Muscle layer of colon (tissue), 2 donors: ENCODE data around the gene RAB12.
"Not testable (repeated sequence)": the region's sequence is repeated elsewhere in the genome, so short reads cannot be mapped to it uniquely, and the experiment has no call there.

Experiments
- H3K27ac ChIP-seq: one replicate; pipeline ENCODE4 v1.7.0; 2013; ENCODE audit warnings: low read depth, mild to moderate bottlenecking, low read length, moderate library complexity
- H3K27me3 ChIP-seq, 2 donors: one replicate each; pipeline ENCODE4 v1.7.0; 2013; ENCODE audit warnings: low read length in 2 of 2, mild to moderate bottlenecking in 2 of 2; ENCODE audit not compliant: insufficient read depth in 2 of 2, control insufficient read depth in 1 of 2
- H3K36me3 ChIP-seq: one replicate; pipeline ENCODE4 v1.7.0; 2013; ENCODE audit warnings: mild to moderate bottlenecking, low read length; ENCODE audit not compliant: insufficient read depth
- H3K4me1 ChIP-seq: one replicate; pipeline ENCODE4 v1.7.0; 2013; ENCODE audit warnings: mild to moderate bottlenecking, low read length; ENCODE audit not compliant: insufficient read depth
- H3K4me3 ChIP-seq, 2 donors: one replicate each; pipeline ENCODE4 v1.7.0; 2013; ENCODE audit warnings: low read length in 2 of 2, low read depth in 1 of 2, mild to moderate bottlenecking in 1 of 2, moderate library complexity in 1 of 2
- H3K9ac ChIP-seq: one replicate; pipeline ENCODE4 v1.7.0; 2013; ENCODE audit warnings: low read length
- H3K9me3 ChIP-seq: one replicate; pipeline ENCODE4 v1.7.0; 2013; ENCODE audit warnings: mild to moderate bottlenecking, low read length
- donor health status: abdominal sarcoma.
- donor health status: Adenocarcinoma of cecum.

Gene RAB12

GRCh38 chr18:8608795-8609658 lies at the start of gene RAB12:
TSS of gene RAB12 (plus strand) at chr18:8609437. CDS start at chr18:8609440, 3 bp downstream.
- Histone ChIP-seq H3K36me3 (no peaks in the 10 kb centered on the region), H3K4me1 (peaks cover 38% of the 10 kb centered on the region), H3K9ac (peak within 1 kb of the TSS; percentile 74), H3K4me3 (peak within 1 kb of the TSS; percentile 83 to 96), H3K9me3 (no peaks in the 10 kb centered on the region), H3K27me3 (no peaks in the 10 kb centered on the region), H3K27ac (peak within 1 kb of the TSS; percentile 80)

GRCh38 chr18:8559612-8560186 lies 49.5 kb upstream of the RAB12 start:
- no peak overlapping the region for H3K4me3 ChIP-seq
- H3K9ac ChIP-seq, result no peak overlapping the region
- no peak overlapping the region for H3K27ac ChIP-seq
- H3K36me3 ChIP-seq, result no peaks in the 10 kb centered on the region
- H3K4me1 ChIP-seq, result no peaks in the 10 kb centered on the region
- no peaks in the 10 kb centered on the region for H3K27me3 ChIP-seq
- no peaks in the 10 kb centered on the region for H3K9me3 ChIP-seq

- Histone ChIP-seq H3K4me3 (no peak overlapping the region), H3K27me3 (no peaks in the 10 kb centered on the region), H3K9ac (no peak overlapping the region), H3K4me1 (no peaks in the 10 kb centered on the region), H3K36me3 (no peaks in the 10 kb centered on the region), H3K27ac (no peak overlapping the region), H3K9me3 (no peaks in the 10 kb centered on the region)
These were observed 47.9 kb upstream of the RAB12 start for GRCh38 chr18:8561123-8561910.

GRCh38 chr18:8562070-8562469 lies 47.2 kb upstream of the RAB12 start:
- no peaks in the 10 kb centered on the region for H3K9me3 ChIP-seq
- H3K27ac ChIP-seq, result no peak overlapping the region
- H3K4me1 ChIP-seq, result no peaks in the 10 kb centered on the region
- no peaks in the 10 kb centered on the region for H3K36me3 ChIP-seq
- no peaks in the 10 kb centered on the region for H3K27me3 ChIP-seq
- no peak overlapping the region for H3K9ac ChIP-seq
- H3K4me3 ChIP-seq, result no peak overlapping the region

- H3K9me3 ChIP-seq, result no peaks in the 10 kb centered on the region
- H3K9ac ChIP-seq, result no peak overlapping the region
- H3K27ac ChIP-seq, result no peak overlapping the region
- no peaks in the 10 kb centered on the region for H3K4me1 ChIP-seq
- no peaks in the 10 kb centered on the region for H3K36me3 ChIP-seq
- no peaks in the 10 kb centered on the region for H3K27me3 ChIP-seq
- no peak overlapping the region for H3K4me3 ChIP-seq
These were observed 46.3 kb upstream of the RAB12 start for GRCh38 chr18:8562919-8563318.

GRCh38 chr18:8571399-8571798 lies 37.8 kb upstream of the RAB12 start:
- Histone ChIP-seq H3K36me3 (no peaks in the 10 kb centered on the region), H3K27ac (no peak overlapping the region), H3K9ac (no peak overlapping the region), H3K4me3 (no peak overlapping the region), H3K27me3 (no peaks in the 10 kb centered on the region), H3K4me1 (no peaks in the 10 kb centered on the region), H3K9me3 (no peaks in the 10 kb centered on the region)

- H3K27ac ChIP-seq, H3K4me3 ChIP-seq, H3K36me3 ChIP-seq, H3K27me3 ChIP-seq, H3K4me1 ChIP-seq, H3K9me3 ChIP-seq, H3K9ac ChIP-seq: not testable (repeated sequence)
These were observed 35.5 kb upstream of the RAB12 start for GRCh38 chr18:8573766-8574165.

GRCh38 chr18:8584798-8585197 lies 24.4 kb upstream of the RAB12 start:
- Histone ChIP-seq H3K36me3 (no peaks in the 10 kb centered on the region), H3K4me1 (no peaks in the 10 kb centered on the region), H3K9me3 (no peaks in the 10 kb centered on the region), H3K27ac (no peak overlapping the region), H3K27me3 (no peaks in the 10 kb centered on the region), H3K9ac (no peak overlapping the region), H3K4me3 (no peak overlapping the region)

GRCh38 chr18:8586941-8587340 lies 22.3 kb upstream of the RAB12 start:
- Histone ChIP-seq H3K4me1 (no peaks in the 10 kb centered on the region), H3K27me3 (no peaks in the 10 kb centered on the region), H3K4me3 (no peak overlapping the region), H3K36me3 (no peaks in the 10 kb centered on the region), H3K9me3 (no peaks in the 10 kb centered on the region), H3K9ac (no peak overlapping the region), H3K27ac (no peak overlapping the region)

- Histone ChIP-seq H3K27me3 (no peaks in the 10 kb centered on the region), H3K4me1 (no peaks in the 10 kb centered on the region), H3K27ac (no peak overlapping the region), H3K4me3 (no peak overlapping the region), H3K9ac (no peak overlapping the region), H3K36me3 (no peaks in the 10 kb centered on the region), H3K9me3 (no peaks in the 10 kb centered on the region)
These were observed 13.8 kb upstream of the RAB12 start for GRCh38 chr18:8595445-8595844.

- no peaks in the 10 kb centered on the region for H3K9me3 ChIP-seq
These were observed 7.8 kb upstream of the RAB12 start for GRCh38 chr18:8601277-8602032.

More at GRCh38 chr18:8601277-8602032, 7.8 kb upstream of the RAB12 start:
- no peak overlapping the region for H3K27ac ChIP-seq
- no peak overlapping the region for H3K4me3 ChIP-seq
- H3K9ac ChIP-seq, result no peak overlapping the region
- H3K36me3 ChIP-seq, result no peaks in the 10 kb centered on the region
- H3K27me3 ChIP-seq, result no peaks in the 10 kb centered on the region
- H3K4me1 ChIP-seq, result no peaks in the 10 kb centered on the region
